SJSA1 (cell line): ENCODE results near the gene C4orf36. TPM values are rescaled to one million over a fixed set of nuclear protein-coding genes. Genes with fewer than 3 reads are reported as not detected.

Source experiments
- DNase-seq, 2 experiments: peaks; one replicate each; pipeline ENCODE4 v3.0.0-alpha.2; 2015 to 2020; ENCODE audit warnings: low spot score in 2 of 2, low read depth in 1 of 2
- H3K27ac ChIP-seq: fragments of 250-450 bp; sonication (Bioruptor Pico); 2 replicates; pipeline ENCODE4 v1.5.1; 2020; ENCODE audit warnings: mild to moderate bottlenecking, moderate library complexity
- H3K27me3 ChIP-seq: fragments of 250-450 bp; sonication (Bioruptor Pico); replicated peaks from 2 replicates; pipeline ENCODE4 v1.5.1; 2020; ENCODE audit warnings: mild to moderate bottlenecking, moderate library complexity
- H3K36me3 ChIP-seq: fragments of 250-450 bp; sonication (Bioruptor Pico); 2 replicates; pipeline ENCODE4 v1.5.1; 2020; ENCODE audit warnings: mild to moderate bottlenecking
- H3K4me1 ChIP-seq: fragments of 250-450 bp; sonication (Bioruptor Pico); replicated peaks from 2 replicates; pipeline ENCODE4 v1.6.1; 2021; ENCODE audit warnings: mild to moderate bottlenecking
- H3K4me3 ChIP-seq: fragments of 250-450 bp; sonication (Bioruptor Pico); 2 replicates; pipeline ENCODE4 v1.5.1; 2020; ENCODE audit warnings: mild to moderate bottlenecking
- H3K9me3 ChIP-seq: fragments of 250-450 bp; sonication (Bioruptor Pico); replicated peaks from 2 replicates; pipeline ENCODE4 v1.5.1; 2020; ENCODE audit warnings: mild to moderate bottlenecking
- total RNA-seq: library from RNA; depleted of rRNA; stranded (reverse); fragments of >200 nt; shearing (Covaris generic); gene quantifications from 2 replicates; pipeline ENCODE4 v1.2.3, GENCODE V29; 2014; rRNA removed

The C4orf36 gene, protein sequence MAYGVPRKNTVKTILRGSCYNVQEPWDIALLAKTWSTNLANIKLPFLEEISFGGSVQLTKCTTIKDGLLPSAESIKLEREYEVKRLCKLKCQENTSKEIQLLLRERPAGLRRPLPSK
- total RNA-seq: 0.41 and 2.8 TPM in 2 replicates

DNA sequence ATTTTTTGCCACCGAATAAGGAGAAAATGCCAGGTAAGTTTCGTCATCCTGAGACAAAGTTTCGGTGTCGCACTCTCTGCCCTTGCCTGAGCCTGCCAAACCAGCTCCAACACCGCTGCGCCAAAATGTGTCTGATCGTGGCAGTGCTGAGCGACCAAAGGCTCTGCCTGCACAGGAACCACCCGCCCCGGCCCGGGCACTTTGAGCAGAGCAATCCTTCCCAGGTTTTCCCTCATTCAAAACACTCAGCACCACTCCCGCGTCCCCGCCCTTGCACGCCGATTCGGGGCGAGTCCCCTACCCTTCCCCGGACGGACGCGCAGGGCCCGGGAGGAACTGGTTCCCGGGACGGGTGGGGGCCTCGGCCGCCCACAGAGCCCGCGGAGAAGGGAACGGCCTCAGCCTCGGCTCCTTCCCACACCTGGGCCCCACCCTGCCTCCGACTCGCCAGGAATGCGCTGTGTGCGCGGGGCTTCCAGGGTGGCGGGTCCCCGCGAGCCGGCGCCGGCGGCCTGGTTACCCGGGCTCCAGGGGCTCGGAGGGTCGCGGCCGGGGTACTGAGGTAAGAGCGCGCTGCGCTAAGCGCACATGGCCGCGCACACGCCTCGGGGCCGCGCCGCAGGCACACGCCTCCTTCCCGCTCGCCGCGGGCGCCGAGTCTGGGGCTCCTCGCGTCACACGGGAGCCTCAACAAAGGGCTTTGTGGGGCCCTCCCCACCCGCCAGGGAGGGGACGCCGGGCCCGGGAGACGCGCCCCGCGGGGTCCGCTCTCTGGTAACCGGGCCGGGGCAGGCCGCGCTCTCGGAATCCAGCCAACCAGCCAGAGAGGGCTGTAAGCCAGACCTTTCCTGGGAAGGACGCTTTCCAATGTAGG, at the start of gene C4orf36:
Gene C4orf36 (minus strand): TSS at position 661 of the 874 bp plus-strand sequence. CDS start 902 bp downstream, outside the sequence.
- Histone ChIP-seq H3K4me3 (peak within 1 kb of the TSS; percentile 74), H3K27ac (peak within 1 kb of the TSS; percentile 77), H3K9me3 (no peaks in the 10 kb centered on the region), H3K4me1 (peaks cover 23% of the 10 kb centered on the region), H3K36me3 (peaks cover 4% of the 10 kb centered on the region), H3K27me3 (no peaks in the 10 kb centered on the region)
- peak; percentile 71 to 84 for DNase-seq

DNA sequence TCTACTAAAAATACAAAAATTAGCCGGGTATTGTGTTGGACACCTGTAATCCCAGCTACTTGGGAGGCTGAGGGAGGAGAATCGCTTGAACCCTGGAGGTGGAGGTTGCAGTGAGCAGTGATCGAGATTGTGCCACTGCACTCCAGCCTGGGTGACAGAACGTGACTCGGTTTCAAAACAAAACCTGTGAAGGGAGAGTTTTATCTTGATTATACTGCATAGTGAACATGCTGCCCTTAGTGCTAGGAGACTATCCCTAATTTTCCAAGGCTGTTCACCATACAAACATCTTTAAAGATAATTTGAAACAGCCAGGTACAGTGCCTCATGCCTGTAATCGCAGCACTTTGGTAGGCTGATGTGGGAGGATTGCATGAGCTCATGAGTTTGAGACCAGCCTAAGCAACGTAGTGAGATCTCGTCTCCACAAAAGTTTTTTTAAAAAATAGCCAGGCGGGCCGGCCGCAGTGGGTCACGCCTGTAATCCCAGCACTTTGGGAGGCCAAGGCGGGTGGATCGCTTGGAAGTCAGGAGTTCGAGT, 48.8 kb upstream of the C4orf36 start:
- Histone ChIP-seq H3K4me1 (peaks cover 31% of the 10 kb centered on the region), H3K4me3 (no peak overlapping the region), H3K27ac (no peak overlapping the region), H3K9me3 (no peaks in the 10 kb centered on the region), H3K27me3 (no peaks in the 10 kb centered on the region), H3K36me3 (no peaks in the 10 kb centered on the region; the same call in 1 of the 2 replicates)
- DNase-seq: no peak

DNA sequence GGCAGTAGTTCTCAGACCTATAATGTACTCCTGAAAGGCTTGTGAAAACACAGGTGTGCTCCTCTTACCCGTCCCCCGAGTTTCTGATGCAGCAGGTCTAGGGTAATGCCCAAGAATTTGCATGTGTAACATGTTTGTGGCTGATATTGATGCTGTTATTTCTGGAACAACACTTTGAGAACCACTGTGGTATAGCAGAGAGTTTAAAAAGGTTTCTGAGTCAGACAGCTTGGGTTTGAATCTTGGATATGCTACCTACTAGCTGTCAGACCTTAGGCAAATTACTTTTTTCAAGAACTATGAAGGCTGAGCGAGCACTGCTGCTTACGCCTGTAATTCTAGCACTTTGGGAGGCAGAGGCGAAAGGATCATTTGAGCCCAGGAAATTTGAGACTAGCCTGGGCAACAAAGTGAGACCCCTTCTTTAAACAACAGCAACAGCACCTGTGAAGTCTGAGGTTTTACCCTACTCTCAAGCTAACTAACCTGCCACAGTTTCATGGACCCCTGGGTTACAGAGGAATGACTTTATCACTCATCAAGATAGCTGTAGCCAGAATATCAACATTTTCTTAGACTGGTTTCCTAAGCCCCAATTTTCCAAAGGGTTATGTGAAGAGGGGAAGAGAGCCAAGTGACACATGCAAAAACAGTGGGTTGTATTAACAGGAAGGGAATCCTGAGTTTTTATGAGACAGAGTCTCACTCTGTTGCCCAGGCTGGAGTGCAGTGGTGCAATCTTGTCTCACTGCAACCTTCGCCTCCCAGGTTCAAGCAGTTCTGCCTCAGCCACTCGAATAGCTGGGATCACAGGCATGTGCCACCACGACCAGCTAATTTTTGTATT, 47.7 kb upstream of the C4orf36 start:
- Histone ChIP-seq H3K4me1 (peaks cover 31% of the 10 kb centered on the region), H3K27me3 (no peaks in the 10 kb centered on the region), H3K27ac (no peak overlapping the region), H3K36me3 (peaks cover 4% of the 10 kb centered on the region), H3K4me3 (no peak overlapping the region), H3K9me3 (0 out of 2 replicates have a peak, but pooled peaks cover 3% of the 10 kb centered on the region)
- DNase-seq: no peak

DNA sequence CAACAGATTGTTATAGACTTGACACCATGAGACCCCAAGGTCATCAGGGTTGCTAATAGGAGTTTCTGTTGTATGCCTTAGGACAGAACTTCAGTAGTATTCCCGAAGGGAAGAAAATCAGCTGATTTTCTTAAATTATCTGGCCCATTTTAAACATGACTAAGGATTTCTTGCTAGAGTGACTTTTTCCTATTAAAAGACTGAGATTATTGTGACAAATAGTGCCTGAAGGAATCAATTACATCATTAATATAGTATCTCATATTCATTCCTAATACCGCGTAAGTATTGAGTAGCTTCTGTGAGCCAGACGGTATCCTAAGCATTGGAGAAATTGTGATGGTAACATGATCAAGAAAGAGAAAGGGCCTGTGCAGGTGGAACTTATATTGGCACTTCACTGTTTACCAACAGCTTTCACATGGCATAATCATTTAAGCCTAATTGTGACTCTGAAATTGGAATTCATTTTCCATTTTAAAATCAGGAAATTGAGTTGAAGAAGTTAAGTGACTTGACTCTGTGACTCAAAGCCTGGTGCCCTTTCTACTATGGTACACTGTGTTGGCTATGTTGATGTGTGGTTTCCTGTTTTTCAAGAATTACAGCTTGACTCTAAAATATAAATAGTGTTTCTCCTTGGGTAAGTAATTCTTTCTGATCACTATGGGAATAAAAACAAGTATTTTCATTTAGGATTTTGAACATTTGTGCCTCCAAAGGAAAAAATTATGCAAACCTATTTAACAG, 46.7 kb upstream of the C4orf36 start:
- peaks cover 34% of the 10 kb centered on the region for H3K4me1 ChIP-seq
- H3K27ac ChIP-seq: no peak overlapping the region
- DNase-seq: no peak

DNA sequence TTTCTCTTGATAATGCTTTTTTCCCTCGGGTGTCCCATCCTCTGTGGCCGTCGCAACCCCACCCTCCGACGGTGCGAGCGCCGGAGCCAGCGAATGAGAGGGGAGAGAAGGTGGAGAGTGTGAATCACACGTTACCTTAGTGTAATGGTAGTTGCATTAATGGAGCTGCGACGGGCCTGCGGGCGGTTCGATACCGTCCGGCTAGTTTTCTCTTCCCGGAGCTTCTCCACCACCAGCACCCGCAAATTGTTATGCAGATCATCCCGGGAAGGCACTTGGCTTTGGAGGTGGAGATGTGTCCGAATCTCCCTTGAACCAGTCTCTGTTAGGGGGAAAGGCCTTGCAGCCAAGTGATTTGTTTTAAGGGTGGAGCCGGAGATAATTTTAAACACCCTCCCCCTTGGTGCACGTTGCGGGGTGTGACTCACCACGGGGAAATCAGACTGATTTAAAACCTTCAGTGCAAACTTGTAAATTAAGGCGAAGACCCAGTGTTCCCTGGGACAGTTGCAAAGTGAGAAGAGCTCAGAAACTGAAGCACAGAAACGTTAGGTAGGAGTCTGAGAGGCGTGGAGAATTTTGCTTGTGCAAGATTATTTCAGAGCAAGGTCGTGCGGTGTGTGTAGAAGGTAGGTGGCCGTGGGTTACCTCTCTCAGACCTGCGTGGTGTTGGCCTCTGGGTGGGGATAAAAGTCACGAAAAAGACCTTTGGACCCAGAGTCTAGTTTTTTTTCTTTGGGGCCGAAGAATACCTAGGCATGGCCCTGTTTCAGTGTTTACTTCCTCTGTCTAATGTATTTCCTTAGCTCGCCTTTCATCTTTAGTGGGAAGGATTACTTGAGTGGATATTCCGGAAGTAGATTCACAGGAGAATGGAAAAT, 43.9 kb upstream of the C4orf36 start:
- peak; percentile 64 to 76 for DNase-seq
- no peaks in the 10 kb centered on the region for H3K27me3 ChIP-seq
- H3K4me3 ChIP-seq: peak overlapping the region; percentile 93
- peaks cover 5% of the 10 kb centered on the region for H3K36me3 ChIP-seq
- H3K4me1 ChIP-seq: peaks cover 28% of the 10 kb centered on the region
- 0 out of 2 replicates have a peak, but pooled peaks cover 3% of the 10 kb centered on the region for H3K9me3 ChIP-seq
- H3K27ac ChIP-seq: peak overlapping the region; percentile 73

More for the DNA sequence above, 46.7 kb upstream of the C4orf36 start:
- Histone ChIP-seq H3K36me3 (peaks cover 5% of the 10 kb centered on the region), H3K4me3 (no peak overlapping the region), H3K9me3 (0 out of 2 replicates have a peak, but pooled peaks cover 3% of the 10 kb centered on the region), H3K27me3 (no peaks in the 10 kb centered on the region)

DNA sequence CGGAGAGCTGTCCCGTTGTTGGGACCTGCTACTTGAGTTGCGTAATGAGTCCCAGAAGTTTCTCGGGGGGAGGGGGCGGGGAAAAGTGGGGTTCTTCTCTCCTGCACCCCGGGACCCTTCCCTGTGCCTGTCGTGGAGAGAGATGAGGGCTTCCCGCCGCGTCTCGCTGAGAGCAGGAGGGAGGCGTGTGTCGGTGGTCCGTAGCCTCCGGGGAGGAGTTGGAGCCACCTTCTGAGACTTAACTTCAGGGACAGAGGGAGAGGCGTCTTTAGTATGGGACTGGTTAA, 43.3 kb upstream of the C4orf36 start:
- Histone ChIP-seq H3K27ac (peak overlapping the region; percentile 73), H3K36me3 (peaks cover 5% of the 10 kb centered on the region), H3K27me3 (no peaks in the 10 kb centered on the region), H3K4me3 (peak overlapping the region; percentile 93), H3K4me1 (peaks cover 28% of the 10 kb centered on the region), H3K9me3 (0 out of 2 replicates have a peak, but pooled peaks cover 3% of the 10 kb centered on the region)
- no peak for DNase-seq

DNA sequence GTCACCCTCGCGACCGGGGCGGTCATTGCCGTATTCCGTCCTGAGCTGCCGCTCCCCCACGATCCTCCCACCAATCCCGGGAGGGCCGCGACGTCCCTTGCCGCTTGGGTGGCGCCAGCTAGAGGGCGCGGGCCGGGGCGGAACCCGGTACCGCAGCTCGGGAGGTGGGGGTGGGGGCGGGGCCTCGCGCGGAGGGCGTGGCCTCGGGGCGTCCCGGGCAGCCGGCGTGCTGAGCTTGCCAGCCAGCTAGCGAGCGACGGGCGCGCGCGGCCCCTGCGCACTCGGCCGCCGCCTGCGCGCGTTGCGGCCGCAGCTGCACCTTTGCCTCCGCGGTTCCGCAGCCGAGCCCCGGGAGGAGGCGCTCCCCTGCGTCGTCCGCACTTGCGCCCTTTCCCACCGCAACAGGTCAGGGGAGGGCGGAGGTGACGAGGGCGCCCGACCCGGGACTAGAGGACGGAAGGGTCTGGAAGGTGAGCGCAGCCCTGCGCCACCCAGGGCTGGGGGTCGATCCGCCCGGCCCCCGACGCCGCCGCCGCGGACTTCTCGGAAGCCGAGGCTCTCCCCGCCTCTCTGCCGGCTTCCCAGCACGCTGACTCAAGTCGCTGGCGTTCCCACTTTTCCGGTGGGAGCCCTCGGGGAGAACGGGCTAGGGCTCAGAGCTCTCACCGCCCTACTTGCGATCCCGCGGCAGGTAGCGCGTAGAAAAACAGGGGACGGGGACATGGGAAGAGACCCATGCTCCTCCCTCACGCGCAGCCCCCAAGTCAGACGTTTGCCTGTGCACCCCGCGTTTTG, 42.7 kb upstream of the C4orf36 start, which contains the start of gene AFF1:
Gene AFF1 (plus strand): TSS at position 241 of the 795 bp plus-strand sequence. CDS start 13,523 bp downstream, outside the sequence.
- Histone ChIP-seq H3K27ac (peak within 1 kb of the TSS; percentile 77), H3K9me3 (0 out of 2 replicates have a peak, but pooled peaks cover 3% of the 10 kb centered on the region), H3K36me3 (peaks cover 5% of the 10 kb centered on the region), H3K4me3 (peak within 1 kb of the TSS; percentile 93), H3K27me3 (no peaks in the 10 kb centered on the region), H3K4me1 (peaks cover 24% of the 10 kb centered on the region)
- DNase-seq: peak; percentile 86 to 95

DNA sequence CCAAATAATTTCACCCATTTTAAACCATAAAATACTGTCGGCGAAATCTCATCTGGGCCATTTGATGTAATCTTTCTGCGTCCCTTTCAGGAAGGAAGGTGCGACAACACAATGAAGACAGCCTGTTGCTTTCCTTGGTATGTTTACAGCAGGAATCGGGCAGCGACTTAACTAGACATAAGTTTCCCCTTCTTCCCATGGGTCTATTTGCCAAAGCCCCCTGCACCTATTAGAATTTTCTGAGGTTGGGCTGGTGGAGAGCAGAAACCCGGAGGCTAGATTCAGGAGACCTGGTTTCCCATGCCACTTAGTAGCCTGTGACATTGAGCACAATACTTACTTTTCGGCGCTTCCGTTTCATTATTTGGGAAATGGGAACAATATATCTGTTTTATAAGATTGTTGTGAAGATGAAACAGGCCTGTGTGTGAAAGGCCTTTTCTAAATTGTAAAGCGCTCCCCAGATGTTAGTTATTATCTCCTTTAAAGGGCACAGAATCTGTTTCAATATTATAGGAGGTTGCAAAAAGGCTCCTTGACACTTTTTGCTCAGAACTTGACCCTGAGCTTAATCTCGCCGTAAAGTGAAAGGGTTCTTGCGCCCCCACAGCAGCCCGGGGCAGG, 42.0 kb upstream of the C4orf36 start:
- DNase-seq: no peak
- H3K4me3 ChIP-seq: peak overlapping the region; percentile 93
- H3K27me3 ChIP-seq: no peaks in the 10 kb centered on the region
- 0 out of 2 replicates have a peak, but pooled peaks cover 3% of the 10 kb centered on the region for H3K9me3 ChIP-seq
- peak overlapping the region; percentile 77 for H3K27ac ChIP-seq
- peaks cover 5% of the 10 kb centered on the region for H3K36me3 ChIP-seq
- peaks cover 17% of the 10 kb centered on the region for H3K4me1 ChIP-seq

DNA sequence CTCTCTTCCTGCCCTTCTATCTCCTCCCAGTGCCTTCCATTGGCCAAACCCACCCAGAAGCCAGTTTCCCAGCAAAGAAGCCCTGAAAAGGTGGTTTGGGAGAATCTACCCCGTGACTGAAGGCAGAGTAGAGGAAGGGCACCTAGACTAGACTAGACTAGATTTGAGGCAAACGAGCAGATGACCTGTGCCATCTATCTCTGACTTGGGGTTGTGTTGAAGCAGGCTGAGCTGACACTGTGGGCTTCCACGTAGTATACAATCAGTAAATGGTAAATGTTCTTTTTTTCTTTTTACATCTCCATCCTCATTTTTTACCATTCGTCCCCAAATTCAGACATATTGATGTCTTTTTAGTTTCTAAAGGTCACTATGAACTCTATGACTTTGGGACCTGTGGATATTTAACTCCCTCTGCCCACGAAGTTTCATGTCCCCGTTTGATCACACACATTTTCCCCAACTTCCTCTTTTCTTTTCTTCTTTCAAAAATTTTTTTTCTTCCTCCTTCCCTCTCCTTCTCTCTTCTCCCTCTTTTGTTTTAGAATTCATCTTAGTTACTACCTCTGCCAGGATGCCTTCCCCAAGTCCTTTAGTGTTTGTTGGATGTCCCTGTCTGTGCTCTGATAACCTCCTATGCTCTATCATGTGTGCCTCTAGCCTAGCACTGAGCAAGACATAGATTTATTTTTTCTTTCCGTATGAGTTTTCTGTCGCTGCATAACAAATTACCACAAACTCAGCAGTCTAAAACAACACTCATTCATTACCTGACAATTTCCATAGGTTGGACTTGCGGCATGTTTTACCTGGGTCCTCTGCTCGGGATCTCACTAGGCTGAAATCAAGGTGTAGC, 36.4 kb upstream of the C4orf36 start:
- DNase-seq: no peak
- Histone ChIP-seq H3K4me3 (no peak overlapping the region), H3K36me3 (no peaks in the 10 kb centered on the region), H3K27me3 (no peaks in the 10 kb centered on the region), H3K4me1 (peaks cover 49% of the 10 kb centered on the region), H3K27ac (peak overlapping the region; percentile 89), H3K9me3 (no peaks in the 10 kb centered on the region)

DNA sequence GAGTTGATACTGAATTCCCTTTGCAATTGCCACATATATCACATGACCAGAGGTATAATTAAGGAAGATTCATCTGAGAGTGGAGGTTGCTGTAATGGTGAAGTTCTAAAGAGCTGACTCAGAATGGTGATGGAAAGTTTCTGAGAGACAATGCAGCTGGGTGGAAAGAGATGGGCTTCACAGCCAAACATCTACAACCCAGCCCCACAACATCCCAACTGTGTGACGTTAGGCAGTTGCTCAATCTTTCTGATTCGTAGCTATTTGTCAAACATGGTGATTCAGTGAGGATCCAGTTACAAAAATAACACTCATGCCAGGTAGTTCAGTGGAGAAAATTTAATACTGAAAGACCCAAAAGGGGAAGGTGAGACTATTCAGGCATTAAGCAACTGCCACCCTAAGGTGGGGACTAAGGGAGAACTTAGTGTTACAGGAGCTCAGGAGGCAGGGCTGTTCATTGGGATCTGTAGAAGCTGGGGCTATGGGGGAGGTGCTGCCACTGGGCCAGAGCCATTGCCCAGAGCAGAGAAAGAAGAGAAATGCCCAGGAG, 35.7 kb upstream of the C4orf36 start:
- H3K4me1 ChIP-seq: peaks cover 46% of the 10 kb centered on the region
- H3K36me3 ChIP-seq: no peaks in the 10 kb centered on the region
- H3K27me3 ChIP-seq: no peaks in the 10 kb centered on the region
- H3K9me3 ChIP-seq: no peaks in the 10 kb centered on the region
- peak; percentile 68 to 70 for DNase-seq
- H3K4me3 ChIP-seq: no peak overlapping the region
- peak overlapping the region; percentile 89 for H3K27ac ChIP-seq
